Transverse colon (tissue), 4 donors: ENCODE results near the gene ATP6V1E1. TPM values are rescaled to one million over a fixed set of nuclear protein-coding genes. Genes with fewer than 3 reads are reported as not detected.

ENCODE experiments used
- DNase-seq: peaks from one replicate; pipeline ENCODE4 v3.0.0-alpha.2; 2019
- H3K27ac ChIP-seq, 4 donors: fragments of 200-600 bp; sonication (generic); 2 replicates each; pipeline ENCODE4 v1.5.1; 2016 to 2018; ENCODE audit warnings: inconsistent platforms in 4 of 4
- H3K27me3 ChIP-seq: fragments of 200-600 bp; sonication (generic); 2 replicates; pipeline ENCODE4 v1.5.1; 2017; ENCODE audit warnings: inconsistent platforms
- H3K36me3 ChIP-seq, 4 donors: fragments of 200-600 bp; sonication (generic); 2 replicates each; pipeline ENCODE4 v1.5.1; 2017 to 2019; ENCODE audit warnings: inconsistent platforms in 4 of 4
- H3K4me1 ChIP-seq, 4 donors: fragments of 200-600 bp; sonication (generic); 2 replicates each; pipeline ENCODE4 v1.5.1; 2017 to 2020; ENCODE audit warnings: inconsistent platforms in 4 of 4
- H3K4me3 ChIP-seq, 4 donors: fragments of 200-600 bp; sonication (generic); 1 replicate in 1 of 4; 2 replicates in 3 of 4; pipeline versions ENCODE4 v1.5.1 to v1.6.1; 2017 to 2019; ENCODE audit warnings: inconsistent platforms in 4 of 4
- H3K9me3 ChIP-seq, 2 donors: fragments of 200-600 bp; sonication (generic); 2 replicates each; pipeline ENCODE4 v1.5.1; 2017 to 2019; ENCODE audit warnings: inconsistent platforms in 2 of 2
- CTCF ChIP-seq, 5 experiments: fragments of 200-600 bp in 3 of 5; fragments of 450-650 bp in 2 of 5; sonication (generic) in 3 of 5; IDR thresholded peaks; 1 replicate in 2 of 5; 2 replicates in 3 of 5; pipeline ENCODE4 v1.5.1; 2016 to 2017; ENCODE audit warnings: antibody characterized with exemption in 5 of 5, inconsistent platforms in 3 of 5, mild to moderate bottlenecking in 2 of 5, moderate library complexity in 1 of 5
- EP300 ChIP-seq: sonication (generic); formaldehyde crosslinking; IDR thresholded peaks from one replicate; pipeline ENCODE4 v1.6.1; 2017; ENCODE audit warnings: antibody characterized with exemption, low read depth
- POLR2A ChIP-seq: fragments of 450-650 bp; IDR thresholded peaks from one replicate; pipeline ENCODE4 v1.6.1; 2016; ENCODE audit warnings: antibody characterized with exemption, mild to moderate bottlenecking, moderate library complexity
- POLR2AphosphoS5 ChIP-seq, 3 donors: sonication (generic); formaldehyde crosslinking; IDR thresholded peaks; one replicate each; pipeline ENCODE4 v1.6.1; 2016; ENCODE audit warnings: antibody characterized with exemption in 3 of 3
- WGBS, 2 donors: methylation state at CpG; one replicate each; pipeline ENCODE4 v1.1.5; 2018; ENCODE audit warnings: low coverage in 1 of 2; 5-methylcytosine and 5-hydroxymethylcytosine counted together
- in situ Hi-C, 4 donors: fragments of 200-750 bp; cut with MboI; loops; one replicate each; pipeline versions ENCODE4 v1.15.0 to v1.15.1; 2017; ENCODE audit warnings: low sequenced_read_pairs in 3 of 4, low pct_ligation_motif_present in 1 of 4, low pct_unique_long_range_greater_than_20kb in 1 of 4
- intact Hi-C: fragments of 100-400 bp; cut with DNase I; formaldehyde crosslinking; loops from one replicate; pipeline ENCODE4 v1.15.1; 2023; ENCODE audit warnings: low total_unique reads
- total RNA-seq, 4 donors: library from RNA; depleted of rRNA; stranded (reverse); fragments of >200 nt; gene quantifications; one replicate each; pipeline ENCODE4 v1.1.0, GENCODE V29; 2016

Gene ATP6V1E1
- total RNA-seq, 4 donors from 2014 or later: 103 to 142 (median 107) TPM

- Histone ChIP-seq H3K27me3 (no peaks in the 10 kb centered on the region), H3K36me3 (peaks cover 0 to 39% (median 7%) of the 10 kb centered on the region in 4 donors), H3K9me3 (no peaks in the 10 kb centered on the region), H3K27ac (no peak overlapping the region), H3K4me1 (peaks cover 0 to 4% (median 0%) of the 10 kb centered on the region in 4 donors), H3K4me3 (no peak overlapping the region)
- intact Hi-C loops (no loop called here), in situ Hi-C loops (no loop called here)
- TF ChIP-seq CTCF (IDR thresholded peaks at IDR 0.05): no peak
- TF ChIP-seq POLR2AphosphoS5 (IDR thresholded peaks at IDR 0.05): no peak
- no peak for TF ChIP-seq EP300
- no peak for TF ChIP-seq POLR2A
- no peak for DNase-seq
- WGBS, 2 donors: 75% methylated on average over 3 of the region's 3 CpGs
Measured at GRCh38 chr22:17665854-17666253, 37.3 kb upstream of the ATP6V1E1 start.

GRCh38 chr22:17665248-17665647 lies 36.7 kb upstream of the ATP6V1E1 start:
- Histone ChIP-seq H3K27me3 (no peaks in the 10 kb centered on the region), H3K4me3 (no peak overlapping the region), H3K36me3 (peaks cover 0 to 39% (median 10%) of the 10 kb centered on the region in 4 donors), H3K4me1 (peaks cover 0 to 4% (median 0%) of the 10 kb centered on the region in 4 donors), H3K27ac (no peak overlapping the region), H3K9me3 (no peaks in the 10 kb centered on the region)
- intact Hi-C loops (no loop called here), in situ Hi-C loops (no loop called here)
- no peak for DNase-seq
- no peak for TF ChIP-seq POLR2A
- TF ChIP-seq POLR2AphosphoS5 (IDR thresholded peaks at IDR 0.05): no peak
- no peak for TF ChIP-seq EP300
- no peak for TF ChIP-seq CTCF (IDR thresholded peaks at IDR 0.05)
- 86 to 94% methylated on average over 3 of the region's 3 CpGs for whole genome bisulfite sequencing, 2 donors

- Histone ChIP-seq H3K27ac (no peak overlapping the region), H3K4me1 (peaks cover 0 to 4% (median 0%) of the 10 kb centered on the region in 4 donors), H3K4me3 (no peak overlapping the region), H3K36me3 (peaks cover 0 to 39% (median 10%) of the 10 kb centered on the region in 4 donors), H3K9me3 (no peaks in the 10 kb centered on the region), H3K27me3 (no peaks in the 10 kb centered on the region)
- in situ Hi-C loops: no loop called here
- TF ChIP-seq CTCF (IDR thresholded peaks at IDR 0.05): no peak
- WGBS, 2 donors: 94% methylated on average over 6 of the region's 6 CpGs; no CpG with 5 or more reads in 1 of the 2 donors
- intact Hi-C loops: no loop called here
- no peak for DNase-seq
Measured at GRCh38 chr22:17664414-17665055, 36.0 kb upstream of the ATP6V1E1 start.

GRCh38 chr22:17656870-17657395 lies 28.4 kb upstream of the ATP6V1E1 start:
- no peak overlapping the region for H3K27ac ChIP-seq
- DNase-seq: no peak
- peaks cover 0 to 9% (median 1%) of the 10 kb centered on the region in 4 donors for H3K36me3 ChIP-seq
- no peaks in the 10 kb centered on the region for H3K9me3 ChIP-seq
- WGBS, 2 donors: 84 to 86% methylated on average over 10 of the region's 10 CpGs
- in situ Hi-C loops (no loop called here), intact Hi-C loops (no loop called here)
- no peak overlapping the region for H3K4me3 ChIP-seq
- no peaks in the 10 kb centered on the region for H3K27me3 ChIP-seq
- TF ChIP-seq CTCF (IDR thresholded peaks at IDR 0.05) (no peak), POLR2AphosphoS5 (IDR thresholded peaks at IDR 0.05) (no peak), POLR2A (no peak), EP300 (no peak)
- H3K4me1 ChIP-seq: peaks cover 0 to 27% (median 11%) of the 10 kb centered on the region in 4 donors
